ENCODE data around the gene CYP3A4. TPM values are rescaled to one million over a fixed set of nuclear protein-coding genes. Genes with fewer than 3 reads are reported as not detected.

The CYP3A4 gene
- total and polyA plus RNA-seq, 4 donors: 0.37 TPM; not detected in 3

- ATAC-seq (ENCODE audit: insufficient read depth, low FRiP score): no peak
Measured at GRCh38 chr7:99720800-99721595, 63.0 kb downstream of the CYP3A4 start.

GRCh38 chr7:99719996-99720769, 63.8 kb downstream of the CYP3A4 start:
- Histone ChIP-seq H3K9me3 (ENCODE audit: control insufficient read depth in 4 of 4, insufficient read depth in 3 of 4, low read length in 3 of 4) (peaks cover 0 to 3% (median 0%) of the 10 kb centered on the region in 4 donors), H3K27me3 (ENCODE audit: control insufficient read depth in 3 of 3, insufficient read depth in 3 of 3, low read length in 2 of 3) (no peaks in the 10 kb centered on the region), H3K27ac (ENCODE audit: low read depth in 1 of 2, low read length in 1 of 2) (no peak overlapping the region), H3K4me1 (ENCODE audit: control insufficient read depth in 5 of 5, insufficient read depth in 5 of 5, low read length in 5 of 5) (peaks cover 0 to 35% (median 2%) of the 10 kb centered on the region in 5 donors), H3K9ac (ENCODE audit: insufficient read depth in 1 of 2, low read length in 2 of 2) (no peak overlapping the region), H3K36me3 (ENCODE audit: control insufficient read depth in 4 of 4, insufficient read depth in 4 of 4, low read length in 4 of 4) (no peaks in the 10 kb centered on the region), H3K4me3 (no peak overlapping the region)
- 59 to 72% methylated on average over 4 of the region's 4 CpGs for WGBS, 2 donors
- no peak for ATAC-seq (ENCODE audit: insufficient read depth, low FRiP score)
- DNase-seq: peak in 2 of 3 donors; percentile 73 to 83
- TF ChIP-seq CTCF (IDR thresholded peaks at IDR 0.05; ENCODE audit: control extremely low read depth, extremely low read depth): no peak

More at GRCh38 chr7:99720800-99721595, 63.0 kb downstream of the CYP3A4 start:
- Histone ChIP-seq H3K4me1 (ENCODE audit: control insufficient read depth in 5 of 5, insufficient read depth in 5 of 5, low read length in 5 of 5) (peaks cover 0 to 32% (median 2%) of the 10 kb centered on the region in 5 donors), H3K27ac (ENCODE audit: low read depth in 1 of 2, low read length in 1 of 2) (no peak overlapping the region), H3K4me3 (no peak overlapping the region), H3K36me3 (ENCODE audit: control insufficient read depth in 4 of 4, insufficient read depth in 4 of 4, low read length in 4 of 4) (no peaks in the 10 kb centered on the region), H3K9me3 (ENCODE audit: control insufficient read depth in 4 of 4, insufficient read depth in 3 of 4, low read length in 3 of 4) (peaks cover 0 to 3% (median 0%) of the 10 kb centered on the region in 4 donors), H3K9ac (ENCODE audit: insufficient read depth in 1 of 2, low read length in 2 of 2) (no peak overlapping the region), H3K27me3 (ENCODE audit: control insufficient read depth in 3 of 3, insufficient read depth in 3 of 3, low read length in 2 of 3) (no peaks in the 10 kb centered on the region)
- no peak for TF ChIP-seq CTCF (IDR thresholded peaks at IDR 0.05; ENCODE audit: control extremely low read depth, extremely low read depth)
- 42 to 63% methylated on average over 5 of the region's 5 CpGs for WGBS, 2 donors
- peak; percentile 50 to 86 (median 82) for DNase-seq

GRCh38 chr7:99713995-99714570, 69.9 kb downstream of the CYP3A4 start:
- no peak for TF ChIP-seq CTCF (IDR thresholded peaks at IDR 0.05; ENCODE audit: control extremely low read depth, extremely low read depth)

More at GRCh38 chr7:99713995-99714570, 69.9 kb downstream of the CYP3A4 start:
- 77 to 84% methylated on average over 3 of the region's 3 CpGs for WGBS, 2 donors
- no peak for ATAC-seq (ENCODE audit: insufficient read depth, low FRiP score)
- no peak overlapping the region for H3K9ac ChIP-seq (ENCODE audit: insufficient read depth in 1 of 2, low read length in 2 of 2)
- no peaks in the 10 kb centered on the region for H3K27me3 ChIP-seq (ENCODE audit: control insufficient read depth in 3 of 3, insufficient read depth in 3 of 3, low read length in 2 of 3)
- H3K9me3 ChIP-seq (ENCODE audit: control insufficient read depth in 4 of 4, insufficient read depth in 3 of 4, low read length in 3 of 4): peaks cover 0 to 7% (median under 1%) of the 10 kb centered on the region in 4 donors
- H3K4me3 ChIP-seq: no peak overlapping the region
- no peak overlapping the region for H3K27ac ChIP-seq (ENCODE audit: low read depth in 1 of 2, low read length in 1 of 2)
- DNase-seq: no peak
- H3K36me3 ChIP-seq (ENCODE audit: control insufficient read depth in 4 of 4, insufficient read depth in 4 of 4, low read length in 4 of 4): peaks cover 0 to 2% (median under 1%) of the 10 kb centered on the region in 4 donors
- H3K4me1 ChIP-seq (ENCODE audit: control insufficient read depth in 5 of 5, insufficient read depth in 5 of 5, low read length in 5 of 5): peaks cover 0 to 3% (median 0%) of the 10 kb centered on the region in 5 donors

Measured in lung (tissue), 12 donors.